H9 (cell line): Measurements from ENCODE around the gene ZFP62. TPM values are rescaled to one million over a fixed set of nuclear protein-coding genes. Genes with fewer than 3 reads are reported as not detected.

Experiments
- DNase-seq: peaks from one replicate; pipeline ENCODE4 v3.0.0-alpha.2; 2017
- H2AFZ ChIP-seq: one replicate; pipeline ENCODE4 v1.6.1; 2013; ENCODE audit warnings: mild to moderate bottlenecking, low read length, control low read depth, moderate library complexity
- H2AK5ac ChIP-seq: 2 replicates; pipeline ENCODE4 v1.6.1; 2013; ENCODE audit warnings: low read length, control low read depth, mixed read lengths; ENCODE audit not compliant: insufficient read length
- H2BK120ac ChIP-seq: one replicate; pipeline ENCODE4 v1.6.1; 2013; ENCODE audit warnings: low read depth, mild to moderate bottlenecking, low read length, control low read depth, inconsistent platforms; ENCODE audit not compliant: poor library complexity, severe bottlenecking
- H2BK12ac ChIP-seq: 2 replicates; pipeline ENCODE4 v1.6.1; 2013; ENCODE audit warnings: low read length, control low read depth, mixed read lengths, low read depth; ENCODE audit not compliant: insufficient read length
- H2BK15ac ChIP-seq: 2 replicates; pipeline ENCODE4 v1.6.1; 2013; ENCODE audit warnings: low read depth, low read length, control low read depth
- H2BK20ac ChIP-seq: one replicate; pipeline ENCODE4 v1.6.1; 2013; ENCODE audit warnings: low read depth, mild to moderate bottlenecking, low read length, control low read depth, inconsistent platforms; ENCODE audit not compliant: poor library complexity, severe bottlenecking
- H2BK5ac ChIP-seq: 2 replicates; pipeline ENCODE4 v1.6.1; 2013; ENCODE audit warnings: low read length, control low read depth, mixed read lengths; ENCODE audit not compliant: insufficient read length
- H3K14ac ChIP-seq: 2 replicates; pipeline ENCODE4 v1.6.1; 2013; ENCODE audit warnings: low read length, control low read depth; ENCODE audit not compliant: insufficient read depth
- H3K18ac ChIP-seq: 2 replicates; pipeline ENCODE4 v1.6.1; 2013; ENCODE audit warnings: low read depth, mild to moderate bottlenecking, mixed read lengths, low read length, control low read depth; ENCODE audit not compliant: insufficient read length
- H3K23ac ChIP-seq: 2 replicates; pipeline ENCODE4 v1.6.1; 2013; ENCODE audit warnings: low read length, control low read depth, mixed read lengths, low read depth; ENCODE audit not compliant: insufficient read length
- H3K23me2 ChIP-seq: 2 replicates; pipeline ENCODE4 v1.6.1; 2013; ENCODE audit warnings: low read depth, mild to moderate bottlenecking, mixed read lengths, low read length, control low read depth; ENCODE audit not compliant: insufficient read length, poor library complexity, severe bottlenecking
- H3K27ac ChIP-seq: 2 replicates; pipeline ENCODE4 v1.5.1; 2013; ENCODE audit warnings: low read length, control low read depth, mixed read lengths, low read depth; ENCODE audit not compliant: insufficient read length
- H3K27me3 ChIP-seq: 2 replicates; pipeline ENCODE4 v1.6.1; 2013; ENCODE audit warnings: low read length, control low read depth, inconsistent platforms; ENCODE audit not compliant: insufficient read depth
- H3K4ac ChIP-seq: 2 replicates; pipeline ENCODE4 v1.6.1; 2013; ENCODE audit warnings: low read depth, mild to moderate bottlenecking, control low read depth, inconsistent platforms, low read length, moderate library complexity
- H3K4me1 ChIP-seq: 2 replicates; pipeline ENCODE4 v1.6.1; 2013; ENCODE audit warnings: low read length, control low read depth, inconsistent platforms; ENCODE audit not compliant: insufficient read depth
- H3K4me2 ChIP-seq: 2 replicates; pipeline ENCODE4 v1.6.1; 2013; ENCODE audit warnings: low read length, control low read depth, mixed read lengths; ENCODE audit not compliant: insufficient read length, insufficient read depth
- H3K56ac ChIP-seq: 2 replicates; pipeline ENCODE4 v1.6.1; 2013; ENCODE audit warnings: low read depth, mild to moderate bottlenecking, mixed read lengths, low read length, control low read depth; ENCODE audit not compliant: insufficient read length
- H3K79me1 ChIP-seq: 2 replicates; pipeline ENCODE4 v1.6.1; 2013; ENCODE audit warnings: low read depth, mild to moderate bottlenecking, moderate library complexity, low read length, control low read depth, inconsistent platforms; ENCODE audit not compliant: insufficient read depth, poor library complexity, severe bottlenecking
- H3K79me2 ChIP-seq: 2 replicates; pipeline ENCODE4 v1.6.1; 2013; ENCODE audit warnings: low read length, control low read depth, inconsistent platforms; ENCODE audit not compliant: insufficient read depth
- H3K9ac ChIP-seq: 2 replicates; pipeline ENCODE4 v1.6.1; 2013; ENCODE audit warnings: low read length, control low read depth, mixed read lengths; ENCODE audit not compliant: insufficient read length; ENCODE audit errors: extremely low read depth
- H3K9me3 ChIP-seq: one replicate; pipeline ENCODE4 v1.6.1; 2013; ENCODE audit warnings: low read depth, low read length, inconsistent platforms; ENCODE audit not compliant: control insufficient read depth
- H3T11ph ChIP-seq: one replicate; pipeline ENCODE4 v1.6.1; 2013; ENCODE audit warnings: mild to moderate bottlenecking, low read length, control low read depth, inconsistent platforms
- H4K20me1 ChIP-seq: one replicate; pipeline ENCODE4 v1.6.1; 2013; ENCODE audit not compliant: control insufficient read depth, insufficient read length, insufficient read depth
- H4K5ac ChIP-seq: 2 replicates; pipeline ENCODE4 v1.6.1; 2013; ENCODE audit warnings: low read depth, mild to moderate bottlenecking, mixed read lengths, low read length, control low read depth; ENCODE audit not compliant: insufficient read length
- H4K8ac ChIP-seq: replicated peaks from 2 replicates; pipeline ENCODE4 v1.6.1; 2013; ENCODE audit warnings: low read length, control low read depth, mixed read lengths, low read depth; ENCODE audit not compliant: insufficient read length
- H4K91ac ChIP-seq: 2 replicates; pipeline ENCODE4 v1.6.1; 2013; ENCODE audit warnings: low read depth, mild to moderate bottlenecking, moderate library complexity, mixed read lengths, low read length, control low read depth; ENCODE audit not compliant: insufficient read length
- H3K27ac Mint-ChIP-seq, 3 experiments: 2 replicates in 2 of 3; 3 replicates in 1 of 3; pipeline ENCODE4 v1.8.0; 2020 to 2021; ENCODE audit warnings: mixed read lengths in 3 of 3, mild to moderate bottlenecking in 1 of 3, moderate library complexity in 1 of 3
- H3K27me3 Mint-ChIP-seq: 2 replicates; pipeline ENCODE4 v1.8.0; 2021; ENCODE audit warnings: low read depth, mild to moderate bottlenecking, moderate library complexity, mixed read lengths
- H3K36me3 Mint-ChIP-seq, 3 experiments: 2 replicates in 2 of 3; 3 replicates in 1 of 3; pipeline ENCODE4 v1.8.0; 2020 to 2021; ENCODE audit warnings: low read depth in 3 of 3, mixed read lengths in 3 of 3; ENCODE audit not compliant: insufficient read depth in 1 of 3
- H3K4me1 Mint-ChIP-seq, 2 experiments: 2 replicates each; pipeline ENCODE4 v1.8.0; 2020; ENCODE audit warnings: mixed read lengths in 2 of 2
- H3K4me3 Mint-ChIP-seq, 2 experiments: 2 replicates in 1 of 2; 3 replicates in 1 of 2; pipeline ENCODE4 v1.8.0; 2020 to 2021; ENCODE audit warnings: mild to moderate bottlenecking in 2 of 2, mixed read lengths in 2 of 2, moderate library complexity in 1 of 2
- H3K9me3 Mint-ChIP-seq, 2 experiments: 2 replicates in 1 of 2; 3 replicates in 1 of 2; pipeline ENCODE4 v1.8.0; 2020; ENCODE audit warnings: mild to moderate bottlenecking in 2 of 2, mixed read lengths in 2 of 2, moderate library complexity in 1 of 2
- WGBS: extraction: QIAGEN DNeasy Blood & Tissue Kit; methylation state at CpG from one replicate; pipeline ENCODE4 v1.1.7; 2013; ENCODE audit warnings: missing lambda C conversion rate, low lambda C conversion rate, mixed read lengths; ENCODE audit not compliant: insufficient read length; ENCODE audit errors: extremely low coverage; 5-methylcytosine and 5-hydroxymethylcytosine counted together
- total RNA-seq: library from RNA; stranded (reverse); gene quantifications from 2 replicates; pipeline ENCODE4 v1.2.1, GENCODE V29; 2021
- TF ChIP-seq, protein P1 (sequence below): fragments of 200-600 bp; sonication (generic); conservative IDR thresholded peaks from 3 replicates; pipeline ENCODE4 v1.8.0; 2021; ENCODE audit warnings: antibody characterized with exemption, mild to moderate bottlenecking

Gene ZFP62
- total RNA-seq, 1 experiment from 2014 or later, result 16.2 TPM

DNA sequence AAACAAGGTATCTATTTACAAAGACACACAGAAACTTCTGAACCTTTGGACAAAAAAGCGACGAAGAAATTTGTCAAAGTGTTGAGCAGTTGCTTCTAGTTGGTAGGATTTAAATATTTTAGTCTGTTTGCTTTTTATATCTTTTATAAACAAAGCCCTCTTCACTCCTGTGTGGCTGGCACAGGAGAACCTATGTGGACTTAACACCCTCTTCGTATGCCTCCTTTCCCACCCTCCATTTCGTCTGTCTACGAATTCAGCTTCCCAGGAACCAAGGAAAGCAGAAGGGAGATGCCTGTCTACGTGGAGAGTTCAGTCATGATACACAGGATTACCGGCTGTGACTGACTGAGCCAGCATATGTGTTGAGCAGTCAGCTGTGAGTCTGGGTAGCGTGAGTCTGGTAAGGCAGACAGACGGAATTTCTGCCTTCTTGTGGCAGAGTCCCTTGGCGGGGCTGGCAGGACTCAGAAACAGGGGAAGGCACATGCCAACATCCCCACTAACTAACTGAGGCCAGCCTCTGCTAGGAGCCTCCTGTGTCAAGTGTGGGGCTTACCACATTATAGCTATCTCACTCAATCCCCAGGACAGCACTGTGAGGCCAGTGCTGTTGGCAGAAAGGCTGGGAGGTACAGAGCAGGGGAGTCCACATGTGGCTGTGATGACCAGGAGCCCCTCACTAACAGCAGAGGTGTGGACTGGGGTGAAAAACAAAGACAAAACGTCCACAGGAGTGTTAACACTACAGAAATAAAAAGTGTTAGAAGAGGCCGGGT, 13.9 kb upstream of the ZFP62 start:
- no peak overlapping the region for H3K27ac ChIP-seq
- no peaks in the 10 kb centered on the region for H3K9me3 ChIP-seq

More for the DNA sequence above, 13.9 kb upstream of the ZFP62 start:
- Histone ChIP-seq H3K56ac (no peak overlapping the region), H3K79me1 (no peaks in the 10 kb centered on the region), H3K14ac (no peak overlapping the region), H4K91ac (no peak overlapping the region), H3K79me2 (no peaks in the 10 kb centered on the region), H2BK20ac (no peak overlapping the region), H3K23ac (no peak overlapping the region), H3K18ac (no peak overlapping the region), H2BK12ac (no peak overlapping the region), H2BK120ac (no peak overlapping the region), H2AFZ (no peak overlapping the region), H2BK5ac (no peak overlapping the region), H3K27me3 (no peaks in the 10 kb centered on the region), H3K4me2 (no peak overlapping the region), H4K20me1 (no peaks in the 10 kb centered on the region), H3K23me2 (no peaks in the 10 kb centered on the region), H3K4me1 (no peaks in the 10 kb centered on the region; the same call in 1 of the 2 replicates), H4K8ac (no peak overlapping the region), H3K9ac (no peak overlapping the region), H4K5ac (no peak overlapping the region), H2BK15ac (no peak overlapping the region), H3T11ph (no peak overlapping the region), H3K4ac (no peak overlapping the region), H2AK5ac (no peak overlapping the region)
- WGBS, result no CpG with 5 or more reads among the region's 12 CpGs
- Mint-ChIP-seq H3K27ac (no peak overlapping the region), H3K27me3 (peaks cover 2% of the 10 kb centered on the region; the same call in 1 of the 2 replicates), H3K4me1 (peaks cover 13 to 20% of the 10 kb centered on the region in 2 experiments), H3K9me3 (no peaks in the 10 kb centered on the region; a peak in 1 of 5 replicates), H3K4me3 (no peak overlapping the region), H3K36me3 (no peaks in the 10 kb centered on the region; a peak in 1 of 7 replicates)
- TF ChIP-seq, protein P1, sequence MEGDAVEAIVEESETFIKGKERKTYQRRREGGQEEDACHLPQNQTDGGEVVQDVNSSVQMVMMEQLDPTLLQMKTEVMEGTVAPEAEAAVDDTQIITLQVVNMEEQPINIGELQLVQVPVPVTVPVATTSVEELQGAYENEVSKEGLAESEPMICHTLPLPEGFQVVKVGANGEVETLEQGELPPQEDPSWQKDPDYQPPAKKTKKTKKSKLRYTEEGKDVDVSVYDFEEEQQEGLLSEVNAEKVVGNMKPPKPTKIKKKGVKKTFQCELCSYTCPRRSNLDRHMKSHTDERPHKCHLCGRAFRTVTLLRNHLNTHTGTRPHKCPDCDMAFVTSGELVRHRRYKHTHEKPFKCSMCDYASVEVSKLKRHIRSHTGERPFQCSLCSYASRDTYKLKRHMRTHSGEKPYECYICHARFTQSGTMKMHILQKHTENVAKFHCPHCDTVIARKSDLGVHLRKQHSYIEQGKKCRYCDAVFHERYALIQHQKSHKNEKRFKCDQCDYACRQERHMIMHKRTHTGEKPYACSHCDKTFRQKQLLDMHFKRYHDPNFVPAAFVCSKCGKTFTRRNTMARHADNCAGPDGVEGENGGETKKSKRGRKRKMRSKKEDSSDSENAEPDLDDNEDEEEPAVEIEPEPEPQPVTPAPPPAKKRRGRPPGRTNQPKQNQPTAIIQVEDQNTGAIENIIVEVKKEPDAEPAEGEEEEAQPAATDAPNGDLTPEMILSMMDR, result no peak
- DNase-seq, result no peak
